Measurements from ENCODE around the gene MSMB. TPM values are rescaled to one million over a fixed set of nuclear protein-coding genes. Genes with fewer than 3 reads are reported as not detected.
"Not testable (repeated sequence)": the region's sequence is repeated elsewhere in the genome, so short reads cannot be mapped to it uniquely, and the experiment has no call there.

The MSMB gene
- total RNA-seq, 3 donors from 2014 or later, result 4.0 to 7.2 TPM; not detected in 1

GRCh38 chr10:45997994-45998763 is 47.9 kb downstream of the MSMB start:
- Histone ChIP-seq H3K9me3 (no peaks in the 10 kb centered on the region), H3K4me1 (no peaks in the 10 kb centered on the region), H3K4me3 (no peak overlapping the region), H3K36me3 (peaks cover 11% of the 10 kb centered on the region), H3K27ac (no peak overlapping the region), H3K27me3 (no peaks in the 10 kb centered on the region)
- no peak for DNase-seq (ENCODE audit: low spot score in 2 of 2)
- TF ChIP-seq POLR2AphosphoS5 (IDR thresholded peaks at IDR 0.05) (no peak), CTCF (IDR thresholded peaks at IDR 0.05) (no peak), POLR2A (IDR thresholded peaks at IDR 0.05) (no peak)
- intact Hi-C loops (cut with DNase I; ENCODE audit: low total_unique reads), result no loop called here

- H3K4me1 ChIP-seq, result no peaks in the 10 kb centered on the region
- DNase-seq (ENCODE audit: low spot score in 2 of 2), result no peak
- no peaks in the 10 kb centered on the region for H3K9me3 ChIP-seq
- peaks cover 10% of the 10 kb centered on the region for H3K36me3 ChIP-seq
- TF ChIP-seq POLR2AphosphoS5 (IDR thresholded peaks at IDR 0.05) (no peak), POLR2A (IDR thresholded peaks at IDR 0.05) (no peak), CTCF (IDR thresholded peaks at IDR 0.05) (no peak)
- intact Hi-C loops (cut with DNase I; ENCODE audit: low total_unique reads), result no loop called here
- no peak overlapping the region for H3K27ac ChIP-seq
- H3K4me3 ChIP-seq, result no peak overlapping the region
- no peaks in the 10 kb centered on the region for H3K27me3 ChIP-seq
These were observed 48.5 kb downstream of the MSMB start for GRCh38 chr10:45997557-45997956.

- intact Hi-C loops (cut with DNase I; ENCODE audit: low total_unique reads); H3K27me3 ChIP-seq; H3K4me1 ChIP-seq; H3K27ac ChIP-seq; DNase-seq (ENCODE audit: low spot score in 2 of 2); H3K36me3 ChIP-seq; H3K9me3 ChIP-seq; H3K4me3 ChIP-seq: not testable (repeated sequence)
These were observed 60.5 kb downstream of the MSMB start for GRCh38 chr10:45985590-45985989.

- H3K27ac ChIP-seq; H3K4me3 ChIP-seq; H3K27me3 ChIP-seq; H3K36me3 ChIP-seq; H3K9me3 ChIP-seq; DNase-seq (ENCODE audit: low spot score in 2 of 2); intact Hi-C loops (cut with DNase I; ENCODE audit: low total_unique reads); H3K4me1 ChIP-seq: not testable (repeated sequence)
These were observed 61.6 kb downstream of the MSMB start for GRCh38 chr10:45984473-45984872.

- intact Hi-C loops (cut with DNase I; ENCODE audit: low total_unique reads), result not testable (repeated sequence)
These were observed 62.4 kb downstream of the MSMB start for GRCh38 chr10:45983538-45984186.

More at GRCh38 chr10:45983538-45984186, 62.4 kb downstream of the MSMB start:
- H3K9me3 ChIP-seq; DNase-seq (ENCODE audit: low spot score in 2 of 2); H3K4me1 ChIP-seq; H3K36me3 ChIP-seq; H3K4me3 ChIP-seq; H3K27me3 ChIP-seq; H3K27ac ChIP-seq: not testable (repeated sequence)

Other genes with a start within 250 kb of the MSMB start
- gene AGAP4, start 198.8 kb downstream of the MSMB start, total RNA-seq, result 10 to 100 TPM; 13.3 to 32.4 (median 23.9) TPM
- 10 to 100 TPM; 55.4 to 60.7 (median 57.1) TPM for gene TIMM23, start 73.8 kb downstream of the MSMB start, total RNA-seq
- gene NCOA4, start 15.6 kb downstream of the MSMB start, total RNA-seq, result 100 to 1,000 TPM; 121 to 200 (median 189) TPM
- gene ANTXRL, start 240.7 kb upstream of the MSMB start, total RNA-seq, result under 1 TPM in 1 of 3 donors, not detected in 2; 0.15 TPM

Measured in breast epithelium (tissue), 4 donors.